SK-N-SH (cell line): Measurements from ENCODE around the gene ABCB6. TPM values are rescaled to one million over a fixed set of nuclear protein-coding genes. Genes with fewer than 3 reads are reported as not detected.

ENCODE experiments used
- CTCF ChIA-PET: fragments of 300-600, 350-600 bp; formaldehyde crosslinking; extraction: SDS; loops from one replicate; lab custom pipeline; 2021; lab: Yijun Ruan, JAX
- POLR2A ChIA-PET: fragments of 350-600 bp; sonication (Branson Sonifier 250); formaldehyde crosslinking; extraction: SDS; loops from one replicate; lab custom pipeline; 2020; ENCODE audit warnings: antibody characterized with exemption, inconsistent platforms; lab: Yijun Ruan, JAX
- DNase-seq: peaks from one replicate; pipeline ENCODE4 v3.0.0; 2012
- H2AFZ ChIP-seq: fragments of 200-600 bp; sonication (generic); 2 replicates; pipeline ENCODE4 v1.8.1; 2016; ENCODE audit warnings: antibody characterized with exemption, mild to moderate bottlenecking, low read depth
- H3F3A ChIP-seq: fragments of 200-600 bp; sonication (generic); replicated peaks from 2 replicates; pipeline ENCODE3; 2016; ENCODE audit warnings: antibody characterized with exemption, mild to moderate bottlenecking; ENCODE audit not compliant: insufficient read depth
- H3K27ac ChIP-seq, 2 experiments: fragments of 200-500 bp in 1 of 2; fragments of 200-600 bp in 1 of 2; sonication (Bioruptor generic) in 1 of 2; sonication (generic), shearing (Covaris generic) in 1 of 2; 2 replicates each; pipeline versions ENCODE4 v1.5.1 to v1.6.1; 2014 to 2016; ENCODE audit warnings: low read depth in 2 of 2, inconsistent platforms in 1 of 2, low read length in 1 of 2, mild to moderate bottlenecking in 1 of 2, mixed read lengths in 1 of 2
- H3K27me3 ChIP-seq: fragments of 200-600 bp; sonication (generic), shearing (Covaris generic); 2 replicates; pipeline ENCODE4 v1.6.1; 2016; ENCODE audit warnings: mixed run types; ENCODE audit not compliant: insufficient read depth
- H3K36me3 ChIP-seq, 2 experiments: fragments of 200-500 bp in 1 of 2; fragments of 200-600 bp in 1 of 2; sonication (Bioruptor generic) in 1 of 2; sonication (generic) in 1 of 2; replicated peaks in 1 of 2; 2 replicates each; pipeline versions ENCODE3 to v1.5.1; 2014 to 2016; ENCODE audit warnings: low read length in 1 of 2, mild to moderate bottlenecking in 1 of 2; ENCODE audit not compliant: insufficient read depth in 2 of 2, control insufficient read depth in 1 of 2
- H3K4me1 ChIP-seq, 2 experiments: fragments of 200-500 bp in 1 of 2; fragments of 200-600 bp in 1 of 2; sonication (Bioruptor generic) in 1 of 2; sonication (generic), shearing (Covaris generic) in 1 of 2; 2 replicates each; pipeline versions ENCODE4 v1.5.1 to v1.6.1; 2014 to 2016; ENCODE audit warnings: low read depth in 1 of 2, low read length in 1 of 2, mixed run types in 1 of 2; ENCODE audit not compliant: insufficient read depth in 2 of 2, control insufficient read depth in 1 of 2
- H3K4me2 ChIP-seq: fragments of 200-600 bp; sonication (generic), shearing (Covaris generic); 2 replicates; pipeline ENCODE4 v1.6.1; 2017; ENCODE audit warnings: mixed run types
- H3K4me3 ChIP-seq, 2 experiments: fragments of 200-500 bp in 1 of 2; fragments of 200-600 bp in 1 of 2; sonication (Bioruptor generic) in 1 of 2; sonication (generic), shearing (Covaris generic) in 1 of 2; 2 replicates each; pipeline versions ENCODE4 v1.5.1 to v1.8.1; 2014 to 2016; ENCODE audit warnings: low read depth in 2 of 2, inconsistent platforms in 1 of 2, low read length in 1 of 2, mild to moderate bottlenecking in 1 of 2, mixed read lengths in 1 of 2, moderate library complexity in 1 of 2
- H3K79me2 ChIP-seq: fragments of 200-600 bp; sonication (generic); 2 replicates; pipeline ENCODE4 v1.8.1; 2017; ENCODE audit warnings: mild to moderate bottlenecking; ENCODE audit not compliant: insufficient read depth
- H3K9ac ChIP-seq: fragments of 200-600 bp; sonication (generic); 2 replicates; pipeline ENCODE4 v1.6.1; 2017; ENCODE audit warnings: mixed run types
- H3K9me2 ChIP-seq: fragments of 200-600 bp; sonication (generic); 2 replicates; pipeline ENCODE4 v1.6.1; 2017; ENCODE audit warnings: mixed run types
- H3K9me3 ChIP-seq: fragments of 200-600 bp; sonication (generic); 2 replicates; pipeline ENCODE4 v1.6.1; 2017; ENCODE audit warnings: mixed run types, mild to moderate bottlenecking, moderate library complexity
- H4K20me1 ChIP-seq: fragments of 200-600 bp; sonication (generic); 2 replicates; pipeline ENCODE4 v1.6.1; 2017; ENCODE audit warnings: mild to moderate bottlenecking, mixed run types; ENCODE audit not compliant: insufficient read depth
- CHD2 ChIP-seq: fragments of 150-350 bp; IDR thresholded peaks from 2 replicates; pipeline ENCODE4 v1.6.1; 2018; ENCODE audit warnings: low read length; ENCODE audit not compliant: partially characterized antibody
- CTCF ChIP-seq: fragments of 200-600 bp; sonication (generic); IDR thresholded peaks from 2 replicates; pipeline ENCODE4 v1.6.1; 2017; ENCODE audit warnings: antibody characterized with exemption, mild to moderate bottlenecking, moderate library complexity
- ELF1 ChIP-seq: IDR thresholded peaks from 2 replicates; pipeline ENCODE4 v1.4.0; 2012
- EP300 ChIP-seq, 2 experiments: IDR thresholded peaks; 2 replicates each; pipeline versions ENCODE4 v1.4.0 to v1.6.1; 2012; ENCODE audit warnings: borderline replicate concordance in 1 of 2, low read depth in 1 of 2, low read length in 1 of 2
- EZH2phosphoT487 ChIP-seq: fragments of 200-600 bp; sonication (generic); IDR thresholded peaks from 2 replicates; pipeline ENCODE4 v1.6.1; 2017; ENCODE audit warnings: low read depth, mixed run types, mild to moderate bottlenecking, antibody characterized with exemption, moderate library complexity, borderline replicate concordance
- FOSL2 ChIP-seq: IDR thresholded peaks from 2 replicates; pipeline ENCODE4 v1.4.0; 2012; ENCODE audit warnings: low read depth, mild to moderate bottlenecking, moderate library complexity, borderline replicate concordance
- FOXJ3 ChIP-seq: sonication (generic); formaldehyde crosslinking; IDR thresholded peaks from 2 replicates; pipeline ENCODE4 v1.5.1; 2020; ENCODE audit warnings: mild to moderate bottlenecking, missing genetic modification reagents
- GABPA ChIP-seq: IDR thresholded peaks from 2 replicates; pipeline ENCODE4 v1.4.0; 2012; ENCODE audit warnings: low read depth, mild to moderate bottlenecking
- JUND ChIP-seq: IDR thresholded peaks from 2 replicates; pipeline ENCODE4 v1.4.0; 2012
- MXI1 ChIP-seq: IDR thresholded peaks from 2 replicates; pipeline ENCODE4 v1.6.1; 2012; ENCODE audit warnings: mild to moderate bottlenecking, low read depth, low read length, improper control_type of control experiment
- NFIC ChIP-seq: IDR thresholded peaks from 2 replicates; pipeline ENCODE4 v1.4.0; 2012; ENCODE audit warnings: borderline replicate concordance
- NRF1 ChIP-seq: IDR thresholded peaks from 2 replicates; pipeline ENCODE4 v1.6.1; 2012; ENCODE audit warnings: low read depth, mild to moderate bottlenecking, low read length
- PBX3 ChIP-seq: IDR thresholded peaks from 2 replicates; pipeline ENCODE4; 2012
- POLR2AphosphoS5 ChIP-seq: IDR thresholded peaks from 2 replicates; pipeline ENCODE4 v1.6.1; 2012; ENCODE audit warnings: low read depth, low read length
- RAD21 ChIP-seq: IDR thresholded peaks from 2 replicates; pipeline ENCODE4 v1.6.1; 2012; ENCODE audit warnings: mild to moderate bottlenecking, low read length
- SIN3A ChIP-seq: IDR thresholded peaks from 2 replicates; pipeline ENCODE4 v1.6.1; 2012; ENCODE audit warnings: low read depth, mild to moderate bottlenecking, low read length, moderate library complexity, borderline replicate concordance
- SMC3 ChIP-seq: IDR thresholded peaks from 2 replicates; pipeline ENCODE4 v1.6.1; 2012; ENCODE audit warnings: low read depth, low read length, improper control_type of control experiment
- TAF1 ChIP-seq: IDR thresholded peaks from 2 replicates; pipeline ENCODE4 v1.6.1; 2012; ENCODE audit warnings: low read depth, mild to moderate bottlenecking, low read length, moderate library complexity, borderline replicate concordance
- TEAD4 ChIP-seq: IDR thresholded peaks from 2 replicates; pipeline ENCODE4 v1.4.0; 2012; ENCODE audit warnings: mild to moderate bottlenecking, borderline replicate concordance; ENCODE audit not compliant: insufficient read depth
- YY1 ChIP-seq: IDR thresholded peaks from 2 replicates; pipeline ENCODE4 v1.4.0; 2012; ENCODE audit warnings: low read depth, mild to moderate bottlenecking
- ZBTB33 ChIP-seq: IDR thresholded peaks from 2 replicates; pipeline ENCODE4 v1.4.0; 2012; ENCODE audit warnings: low read depth, borderline replicate concordance
- WGBS: methylation state at CpG from one replicate; pipeline ENCODE4 v1.1.6; 2017; ENCODE audit warnings: low lambda C conversion rate; 5-methylcytosine and 5-hydroxymethylcytosine counted together
- polyA plus RNA-seq, 3 experiments: library from polyadenylated mRNA; depleted of rRNA; stranded (reverse); fragments of >200 nt; gene quantifications; 2 replicates each; pipeline ENCODE4 v1.2.3, GENCODE V29; 2012

The ABCB6 gene
- polyA plus RNA-seq, 1 of the 3 experiments (the other 2 are of a cell fraction) = 27.4 TPM

- TF ChIP-seq SIN3A (no peak), CHD2 (no peak), NFIC (no peak), ZBTB33 (no peak), POLR2AphosphoS5 (no peak), FOXJ3 (no peak), YY1 (no peak)
Observed at GRCh38 chr2:219172231-219173154, 46.3 kb downstream of the ABCB6 start (continued).

GRCh38 chr2:219171231-219171651, 47.5 kb downstream of the ABCB6 start:
- peak; percentile 73 for DNase-seq
- peaks cover 9% of the 10 kb centered on the region; the same call in 1 of the 2 replicates for H3K79me2 ChIP-seq
- no peak overlapping the region for H3K4me2 ChIP-seq
- peak overlapping the region; percentile 4 to 5; a peak in 2 of 4 replicates for H3K27ac ChIP-seq
- H3K4me1 ChIP-seq = peaks cover 0 to 8% of the 10 kb centered on the region in 2 experiments; a peak in 2 of 4 replicates
- H3K9ac ChIP-seq = no peak overlapping the region
- H4K20me1 ChIP-seq = no peaks in the 10 kb centered on the region
- H3K27me3 ChIP-seq = no peaks in the 10 kb centered on the region
- peaks cover 11 to 32% of the 10 kb centered on the region in 2 experiments for H3K36me3 ChIP-seq
- peaks cover 7% of the 10 kb centered on the region for H3F3A ChIP-seq
- POLR2A ChIA-PET = interaction anchor here (0.8 kb wide), 1 partner anchor 124 kb away, joined by 3 read pairs; no protein-coding TSS in a partner anchor
- no peaks in the 10 kb centered on the region for H3K9me3 ChIP-seq
- CTCF ChIA-PET = interaction anchor here (0.5 to 8.7 kb wide), 40 partner anchors 9 to 359 kb away, joined by 3 to 104 read pairs (median 4); partner anchors contain the start of genes ABCB6, DNAJB2, GLB1L and NHEJ1
- 49% methylated on average over 5 of the region's 6 CpGs for WGBS
- no peak overlapping the region; a peak in 1 of 4 replicates for H3K4me3 ChIP-seq
- no peak overlapping the region for H2AFZ ChIP-seq
- H3K9me2 ChIP-seq = no peaks in the 10 kb centered on the region
- TF ChIP-seq FOXJ3 (no peak), RAD21 (peak; percentile 62), TAF1 (no peak), MXI1 (no peak), JUND (no peak), EP300 (IDR thresholded peaks at IDR 0.05; ENCODE audit: borderline replicate concordance in 1 of 2, low read depth in 1 of 2, low read length in 1 of 2) (no peak), ELF1 (no peak), GABPA (no peak), CHD2 (no peak), SMC3 (peak; percentile 36), PBX3 (no peak), CTCF (peak; percentile 81), ZBTB33 (no peak), NFIC (no peak), POLR2AphosphoS5 (peak; percentile 19; the same call in 1 of the 2 replicates), FOSL2 (no peak), TEAD4 (no peak), NRF1 (no peak), EZH2phosphoT487 (no peak)
